Upper lobe of left lung (tissue), 6 donors: ENCODE data around the gene ATAD2B. TPM values are rescaled to one million over a fixed set of nuclear protein-coding genes. Genes with fewer than 3 reads are reported as not detected.

Experiments
- ATAC-seq, 2 donors: fragments of 200-7000 bp; cut with Tn5 transposase; one replicate each; pipeline ENCODE4 v1.9.1; 2022; ENCODE audit warnings: mild to moderate bottlenecking in 2 of 2, moderate library complexity in 2 of 2; ENCODE audit not compliant: low FRiP score in 2 of 2
- DNase-seq, 2 donors: peaks; one replicate each; pipeline ENCODE4 v3.0.0-alpha.2; 2019 to 2020
- H3K27ac ChIP-seq, 4 donors: fragments of 200-600 bp; sonication (generic); one replicate each; pipeline ENCODE4 v1.5.1; 2016 to 2019
- H3K27me3 ChIP-seq, 4 donors: fragments of 200-600 bp; sonication (generic); one replicate each; pipeline ENCODE4 v1.5.1; 2017 to 2019
- H3K36me3 ChIP-seq, 4 donors: fragments of 200-600 bp; sonication (generic); one replicate each; pipeline ENCODE4 v1.5.1; 2016 to 2019
- H3K4me1 ChIP-seq, 4 donors: fragments of 200-600 bp; sonication (generic); one replicate each; pipeline ENCODE4 v1.5.1; 2018 to 2019
- H3K4me3 ChIP-seq, 4 donors: fragments of 200-600 bp; sonication (generic); one replicate each; pipeline ENCODE4 v1.5.1; 2017 to 2019; ENCODE audit warnings: mild to moderate bottlenecking in 2 of 4, moderate library complexity in 1 of 4
- H3K9me3 ChIP-seq, 4 donors: fragments of 200-600 bp; sonication (generic); one replicate each; pipeline ENCODE4 v1.5.1; 2018 to 2019
- EP300 ChIP-seq, 4 donors: sonication (generic); formaldehyde crosslinking; IDR thresholded peaks; one replicate each; pipeline ENCODE4 v1.5.1; 2017; ENCODE audit warnings: antibody characterized with exemption in 4 of 4, control low read depth in 2 of 4
- POLR2A ChIP-seq, 4 donors: fragments of 450-650 bp; IDR thresholded peaks; one replicate each; pipeline ENCODE4 v1.5.1; 2016 to 2017; ENCODE audit warnings: antibody characterized with exemption in 4 of 4, mild to moderate bottlenecking in 2 of 4
- POLR2AphosphoS5 ChIP-seq, 2 donors: sonication (generic); formaldehyde crosslinking; IDR thresholded peaks; one replicate each; pipeline ENCODE4 v1.5.1; 2017; ENCODE audit warnings: antibody characterized with exemption in 2 of 2
- WGBS, 2 donors: methylation state at CpG; one replicate each; pipeline ENCODE4 v1.1.5; 2017 to 2018; 5-methylcytosine and 5-hydroxymethylcytosine counted together
- total RNA-seq, 6 donors: library from RNA; depleted of rRNA in 4 of 6; stranded (reverse); fragments of >200 nt in 4 of 6; gene quantifications; one replicate each; pipeline versions ENCODE4 v1.1.0 to v1.2.1, GENCODE V29; 2016 to 2021
- TF ChIP-seq, protein P1 (sequence below), 6 experiments: fragments of 450-650 bp in 4 of 6; fragments of 200-600 bp in 2 of 6; sonication (generic) in 2 of 6; IDR thresholded peaks; one replicate each; pipeline ENCODE4 v1.5.1; 2016 to 2019; ENCODE audit warnings: antibody characterized with exemption in 6 of 6
- donor health status: DM: no; HTN: no; CAD: no; lungs with moderate emphysema.
- donor health status: DM: no; HTN: yes; CAD: no; lungs with severe emphysema.

The ATAD2B gene
- total RNA-seq, 6 donors from 2014 or later = 17.8 to 51.3 (median 25.3) TPM

DNA sequence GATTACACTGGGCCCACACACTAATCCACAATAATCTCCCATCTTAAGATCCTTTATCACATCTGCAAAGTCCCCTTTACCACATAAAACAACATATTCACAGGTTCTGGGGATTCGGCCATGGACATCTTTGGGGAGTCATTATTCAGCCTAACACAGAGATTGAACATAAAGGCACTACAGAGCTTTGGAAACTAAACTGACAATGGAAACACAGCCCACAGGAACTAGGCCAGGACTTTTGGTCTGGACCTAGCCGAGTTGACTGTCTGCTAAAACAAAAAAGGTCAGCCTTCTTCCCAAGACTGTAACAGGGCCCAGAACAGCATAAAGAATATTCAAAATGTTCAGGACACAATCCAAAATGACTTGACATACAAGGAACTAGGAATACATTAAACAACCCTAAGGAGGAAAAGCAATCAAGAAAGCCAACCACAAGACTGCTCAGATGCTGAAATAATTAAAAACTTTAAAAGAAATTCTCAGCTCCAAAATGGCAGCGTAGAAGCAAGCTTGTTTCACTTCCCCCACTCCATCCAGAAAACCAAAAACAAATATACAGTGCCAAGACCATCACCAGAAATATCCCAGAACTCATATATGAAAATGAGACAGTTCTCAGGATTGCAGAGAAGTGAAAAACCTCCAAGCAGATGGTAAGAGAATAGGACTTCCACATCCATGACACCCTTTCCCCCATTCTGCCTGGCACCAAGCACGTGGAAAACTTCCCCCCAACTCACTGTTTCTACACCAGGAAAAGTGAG is 207.8 kb downstream of the ATAD2B start:
- DNase-seq (no peak), ATAC-seq (peak in 1 of 2 donors; percentile 34)
- TF ChIP-seq POLR2AphosphoS5 (IDR thresholded peaks at IDR 0.05) = no peak
- TF ChIP-seq POLR2A (IDR thresholded peaks at IDR 0.05) = no peak
- TF ChIP-seq, protein P1, sequence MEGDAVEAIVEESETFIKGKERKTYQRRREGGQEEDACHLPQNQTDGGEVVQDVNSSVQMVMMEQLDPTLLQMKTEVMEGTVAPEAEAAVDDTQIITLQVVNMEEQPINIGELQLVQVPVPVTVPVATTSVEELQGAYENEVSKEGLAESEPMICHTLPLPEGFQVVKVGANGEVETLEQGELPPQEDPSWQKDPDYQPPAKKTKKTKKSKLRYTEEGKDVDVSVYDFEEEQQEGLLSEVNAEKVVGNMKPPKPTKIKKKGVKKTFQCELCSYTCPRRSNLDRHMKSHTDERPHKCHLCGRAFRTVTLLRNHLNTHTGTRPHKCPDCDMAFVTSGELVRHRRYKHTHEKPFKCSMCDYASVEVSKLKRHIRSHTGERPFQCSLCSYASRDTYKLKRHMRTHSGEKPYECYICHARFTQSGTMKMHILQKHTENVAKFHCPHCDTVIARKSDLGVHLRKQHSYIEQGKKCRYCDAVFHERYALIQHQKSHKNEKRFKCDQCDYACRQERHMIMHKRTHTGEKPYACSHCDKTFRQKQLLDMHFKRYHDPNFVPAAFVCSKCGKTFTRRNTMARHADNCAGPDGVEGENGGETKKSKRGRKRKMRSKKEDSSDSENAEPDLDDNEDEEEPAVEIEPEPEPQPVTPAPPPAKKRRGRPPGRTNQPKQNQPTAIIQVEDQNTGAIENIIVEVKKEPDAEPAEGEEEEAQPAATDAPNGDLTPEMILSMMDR (IDR thresholded peaks at IDR 0.05) = no peak
- no peak for TF ChIP-seq EP300 (IDR thresholded peaks at IDR 0.05)
- H3K4me1 ChIP-seq = peaks cover 0 to 8% (median 4%) of the 10 kb centered on the region in 4 donors
- no peak overlapping the region for H3K27ac ChIP-seq
- H3K36me3 ChIP-seq = no peaks in the 10 kb centered on the region
- no peaks in the 10 kb centered on the region for H3K27me3 ChIP-seq
- H3K9me3 ChIP-seq = peaks cover 0 to 7% (median 0%) of the 10 kb centered on the region in 4 donors
- no peak overlapping the region for H3K4me3 ChIP-seq
- WGBS, 2 donors = 89% methylated on average over 4 of the region's 4 CpGs

DNA sequence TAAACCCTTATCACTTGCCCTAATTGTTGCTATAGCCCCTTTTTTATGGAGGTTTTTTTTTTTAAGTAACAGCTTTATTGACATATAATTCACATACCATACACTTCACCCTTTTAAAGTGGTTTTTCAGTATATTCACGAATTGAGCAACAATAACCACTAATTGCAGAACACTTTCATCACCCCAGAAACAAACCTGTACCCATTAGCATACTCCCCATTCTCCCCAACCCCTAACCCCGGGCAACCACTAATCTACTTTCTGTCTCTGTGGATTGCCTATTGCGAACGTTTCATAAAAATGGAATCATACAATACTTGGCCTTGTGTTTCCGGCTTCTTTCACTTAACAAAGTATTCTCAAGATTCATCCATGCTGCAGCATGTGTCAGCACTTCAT is 213.6 kb downstream of the ATAD2B start:
- H3K27ac ChIP-seq = no peak overlapping the region
- H3K36me3 ChIP-seq = peaks cover 0 to 4% (median 2%) of the 10 kb centered on the region in 4 donors
- ATAC-seq (no peak), DNase-seq (no peak)
- no peak overlapping the region for H3K4me3 ChIP-seq
- TF ChIP-seq POLR2A (IDR thresholded peaks at IDR 0.05) (no peak), EP300 (IDR thresholded peaks at IDR 0.05) (no peak), POLR2AphosphoS5 (IDR thresholded peaks at IDR 0.05) (no peak)
- TF ChIP-seq, protein P1 (IDR thresholded peaks at IDR 0.05) = no peak
- 68 to 84% methylated on average over 5 of the region's 5 CpGs for WGBS, 2 donors
- no peaks in the 10 kb centered on the region for H3K9me3 ChIP-seq
- H3K4me1 ChIP-seq = peaks cover 0 to 10% (median 4%) of the 10 kb centered on the region in 4 donors
- no peaks in the 10 kb centered on the region for H3K27me3 ChIP-seq

DNA sequence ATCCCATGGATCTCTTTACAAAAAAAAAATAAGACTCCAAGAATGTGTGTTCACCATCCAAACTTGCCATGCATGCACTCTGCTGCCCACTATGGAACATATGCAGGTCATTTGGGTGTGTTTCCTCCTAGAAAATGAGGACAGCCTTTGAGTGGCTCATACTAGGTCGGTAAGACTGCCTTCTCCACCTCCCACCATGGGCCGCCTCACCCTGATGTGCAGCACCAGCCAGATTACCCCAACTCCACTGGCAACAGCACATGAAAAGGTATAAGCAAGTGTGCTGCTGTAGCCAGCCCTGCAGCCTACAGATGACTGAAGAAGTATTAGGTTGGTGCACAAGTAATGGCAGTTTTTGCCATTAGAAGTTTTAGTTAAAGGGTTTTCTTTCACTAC is 214.2 kb downstream of the ATAD2B start:
- no peak for DNase-seq
- Histone ChIP-seq H3K9me3 (no peaks in the 10 kb centered on the region), H3K4me3 (no peak overlapping the region), H3K27me3 (no peaks in the 10 kb centered on the region), H3K4me1 (peaks cover 0 to 10% (median 4%) of the 10 kb centered on the region in 4 donors), H3K36me3 (peaks cover 0 to 6% (median 2%) of the 10 kb centered on the region in 4 donors), H3K27ac (no peak overlapping the region)
- TF ChIP-seq POLR2AphosphoS5 (IDR thresholded peaks at IDR 0.05) = no peak
- TF ChIP-seq EP300 (IDR thresholded peaks at IDR 0.05) = no peak
- no peak for TF ChIP-seq POLR2A (IDR thresholded peaks at IDR 0.05)
- TF ChIP-seq, protein P1 (IDR thresholded peaks at IDR 0.05) = no peak
- no peak for ATAC-seq
- 69 to 76% methylated on average over 2 of the region's 2 CpGs for WGBS, 2 donors

DNA sequence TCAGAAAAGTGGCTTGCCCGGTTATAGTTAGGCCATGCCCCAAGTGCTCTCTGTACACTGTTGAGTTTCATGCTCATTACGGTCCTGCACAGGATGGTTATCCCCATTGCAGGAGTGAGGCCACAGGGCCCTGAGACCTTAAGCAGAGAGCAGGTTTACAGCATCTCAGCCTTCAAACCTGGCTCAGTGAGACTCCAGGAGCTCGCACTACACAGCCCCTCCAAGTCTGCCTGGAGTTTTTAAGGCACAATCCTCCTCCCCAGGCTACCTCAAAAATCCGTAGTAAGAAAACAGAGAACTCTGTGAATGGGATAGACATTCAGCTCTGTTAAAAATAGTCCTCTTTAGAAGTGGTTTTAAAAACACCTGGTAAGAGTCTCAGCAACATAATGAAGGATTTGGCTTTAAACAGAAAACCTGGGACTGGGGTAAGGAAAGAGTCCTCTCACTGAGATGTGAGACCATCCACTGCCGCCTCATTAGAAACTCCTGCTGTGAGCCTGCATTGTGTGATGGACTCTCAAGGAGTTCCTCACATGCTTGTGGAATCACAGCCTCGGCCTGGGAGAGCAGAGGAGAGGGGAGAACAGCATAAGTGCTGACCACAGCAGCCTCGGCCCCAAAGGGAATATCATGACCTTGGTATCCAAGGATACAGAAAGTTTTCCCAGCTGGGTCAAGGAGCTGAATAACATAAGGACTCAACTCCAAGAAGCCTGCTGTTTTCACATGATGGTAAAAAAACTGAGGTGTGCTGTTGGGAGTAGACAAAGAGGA is 214.8 kb downstream of the ATAD2B start:
- Histone ChIP-seq H3K9me3 (no peaks in the 10 kb centered on the region), H3K4me1 (peaks cover 0 to 10% (median 4%) of the 10 kb centered on the region in 4 donors), H3K4me3 (no peak overlapping the region), H3K27ac (no peak overlapping the region), H3K27me3 (no peaks in the 10 kb centered on the region), H3K36me3 (peaks cover 0 to 8% (median 3%) of the 10 kb centered on the region in 4 donors)
- no peak for ATAC-seq
- TF ChIP-seq EP300 (IDR thresholded peaks at IDR 0.05) = no peak
- TF ChIP-seq POLR2A (IDR thresholded peaks at IDR 0.05) = no peak
- DNase-seq = no peak
- WGBS, 2 donors = 73 to 87% methylated on average over 7 of the region's 7 CpGs

DNA sequence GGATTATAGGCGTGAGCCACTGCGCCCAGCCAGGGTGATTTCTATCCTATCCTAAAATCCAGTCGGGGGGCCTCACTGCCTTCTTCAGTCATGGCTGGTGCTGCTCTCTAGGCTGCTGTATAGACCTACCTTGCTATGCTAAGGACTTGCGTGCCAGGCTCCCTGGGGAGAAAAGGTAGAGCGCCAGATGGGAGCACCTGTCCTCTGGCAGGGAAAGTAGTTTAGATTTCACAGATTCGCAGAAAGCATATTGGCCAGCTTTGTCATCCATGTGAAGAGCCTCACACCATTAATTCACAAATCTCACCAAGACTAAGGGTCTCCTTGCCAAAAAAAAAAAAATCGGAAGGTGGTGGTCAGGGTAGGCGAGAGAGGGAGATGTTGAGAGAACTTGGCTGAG is 217.6 kb downstream of the ATAD2B start:
- no peaks in the 10 kb centered on the region for H3K27me3 ChIP-seq
- WGBS, 2 donors = 96 to 98% methylated on average over 8 of the region's 8 CpGs

More for the DNA sequence above, 217.6 kb downstream of the ATAD2B start:
- TF ChIP-seq, protein P1 (IDR thresholded peaks at IDR 0.05) = no peak
- TF ChIP-seq POLR2AphosphoS5 (IDR thresholded peaks at IDR 0.05) = no peak
- no peak for TF ChIP-seq EP300 (IDR thresholded peaks at IDR 0.05)
- no peak for TF ChIP-seq POLR2A (IDR thresholded peaks at IDR 0.05)
- Histone ChIP-seq H3K4me1 (peaks cover 0 to 10% (median 4%) of the 10 kb centered on the region in 4 donors), H3K27ac (no peak overlapping the region), H3K4me3 (no peak overlapping the region), H3K36me3 (peaks cover 0 to 26% (median 16%) of the 10 kb centered on the region in 4 donors), H3K9me3 (no peaks in the 10 kb centered on the region)
- ATAC-seq = no peak
- DNase-seq = no peak
